SK-N-SH treated with all-trans-retinoic acid at 6 μM for 48 hours (cell line): ENCODE results near the gene LAMA3.

Source experiments
- ARNTL ChIP-seq: fragments of 450-650 bp; formaldehyde crosslinking; IDR thresholded peaks from 2 replicates; pipeline ENCODE4 v1.5.0; 2020; ENCODE audit warnings: low read depth, mild to moderate bottlenecking, moderate library complexity, borderline replicate concordance
- CSRNP3 ChIP-seq: fragments of 250-450 bp; sonication (Bioruptor Pico); IDR thresholded peaks from 2 replicates; pipeline ENCODE4 v1.5.1; 2021; ENCODE audit warnings: mild to moderate bottlenecking, moderate library complexity

DNA sequence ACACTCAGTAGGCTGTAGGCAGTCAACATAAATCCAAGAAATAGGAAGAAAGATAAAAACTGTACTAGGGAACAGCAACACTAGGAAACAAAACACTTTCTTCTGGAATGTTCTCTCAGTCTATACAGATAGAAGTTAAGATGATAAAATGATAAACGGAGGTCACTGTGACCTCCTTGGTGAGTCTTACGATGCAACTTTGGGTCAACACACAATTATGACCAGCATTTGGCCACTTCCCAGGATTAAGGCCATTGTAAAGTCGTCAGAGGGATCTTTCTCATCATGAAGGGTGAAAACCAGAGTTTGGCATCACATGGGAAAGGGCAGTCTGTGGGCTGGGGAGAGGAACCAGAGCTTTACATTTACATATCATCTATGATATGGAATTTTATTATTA lies 33.4 kb downstream of the LAMA3 start:
- TF ChIP-seq ARNTL (no peak), CSRNP3 (no peak)
